HepG2 (cell line): ENCODE data around the gene P3R3URF. TPM values are rescaled to one million over a fixed set of nuclear protein-coding genes. Genes with fewer than 3 reads are reported as not detected.
A peak's percentile ranks its signal among the peaks of the same experiment; 100 is the strongest.

ENCODE experiments used
- CEBPB ChIP-seq: IDR thresholded peaks from 2 replicates; pipeline ENCODE4 v1.6.1; 2011; ENCODE audit warnings: low read depth, low read length, improper control_type of control experiment, borderline replicate concordance
- CHCHD3 ChIP-seq: sonication (generic); formaldehyde crosslinking; IDR thresholded peaks from 2 replicates; pipeline ENCODE4 v1.8.0; 2022; ENCODE audit warnings: mild to moderate bottlenecking, missing genetic modification reagents, moderate library complexity
- FLYWCH1 ChIP-seq: sonication (generic); formaldehyde crosslinking; IDR thresholded peaks from 2 replicates; pipeline ENCODE4 v1.8.1; 2023; ENCODE audit warnings: mild to moderate bottlenecking, missing genetic modification reagents
- HNRNPUL1 ChIP-seq: fragments of 200-400 bp; formaldehyde crosslinking; IDR thresholded peaks from 2 replicates; pipeline ENCODE4 v1.6.1; 2017; ENCODE audit warnings: low read depth, mild to moderate bottlenecking, low read length, moderate library complexity
- IKZF1 ChIP-seq: fragments of 450-650 bp; IDR thresholded peaks from 2 replicates; pipeline ENCODE4 v1.7.1; 2016
- KAT2B ChIP-seq: fragments of 150-350 bp; IDR thresholded peaks from 2 replicates; pipeline ENCODE4 v1.6.1; 2014; ENCODE audit warnings: low read depth, low read length, borderline replicate concordance
- MAZ ChIP-seq, 2 experiments: sonication (generic) in 1 of 2; formaldehyde crosslinking in 1 of 2; IDR thresholded peaks; 2 replicates each; pipeline versions ENCODE4 v1.5.0 to v1.6.1; 2012 to 2020; ENCODE audit warnings: low read depth in 2 of 2, mild to moderate bottlenecking in 2 of 2, borderline replicate concordance in 1 of 2, improper control_type of control experiment in 1 of 2, low read length in 1 of 2, missing genetic modification reagents in 1 of 2, moderate library complexity in 1 of 2
- MIER3 ChIP-seq: IDR thresholded peaks from 2 replicates; pipeline ENCODE4 v1.6.1; 2016; ENCODE audit warnings: missing compliant biosample characterization, borderline replicate concordance
- NFE2L2 ChIP-seq: fragments of 150-350 bp; IDR thresholded peaks from 2 replicates; pipeline ENCODE4 v1.6.1; 2014; ENCODE audit warnings: low read length
- RAD51 ChIP-seq: fragments of 450-650 bp; IDR thresholded peaks from 2 replicates; pipeline ENCODE4 v1.6.1; 2016; ENCODE audit warnings: borderline replicate concordance
- SAFB2 ChIP-seq: sonication (generic); formaldehyde crosslinking; IDR thresholded peaks from 2 replicates; pipeline ENCODE4 v1.5.1; 2020; ENCODE audit warnings: missing genetic modification reagents, low read depth, mild to moderate bottlenecking, borderline replicate concordance
- SRF ChIP-seq: IDR thresholded peaks from 2 replicates; pipeline ENCODE4 v1.6.1; 2011; ENCODE audit warnings: mild to moderate bottlenecking, low read depth, low read length, moderate library complexity
- TEAD3 ChIP-seq: optimal IDR thresholded peaks from 2 replicates; pipeline ENCODE3; 2016; ENCODE audit warnings: borderline replicate concordance
- ZBTB38 ChIP-seq: sonication (generic); formaldehyde crosslinking; IDR thresholded peaks from 2 replicates; pipeline ENCODE4 v1.5.1; 2020; ENCODE audit warnings: mild to moderate bottlenecking, missing genetic modification reagents
- ZNF17 ChIP-seq: sonication (generic); formaldehyde crosslinking; IDR thresholded peaks from 2 replicates; pipeline ENCODE4 v1.5.0; 2020; ENCODE audit warnings: mild to moderate bottlenecking, missing genetic modification reagents
- ZNF24 ChIP-seq: fragments of 450-650 bp; IDR thresholded peaks from 2 replicates; pipeline ENCODE4 v1.6.1; 2017; ENCODE audit warnings: antibody characterized with exemption, mild to moderate bottlenecking
- ZSCAN30 ChIP-seq: sonication (generic); formaldehyde crosslinking; IDR thresholded peaks from 2 replicates; pipeline ENCODE4 v1.5.0; 2020; ENCODE audit warnings: mild to moderate bottlenecking, missing genetic modification reagents
- polyA plus RNA-seq, 8 experiments: library from polyadenylated mRNA; depleted of rRNA in 3 of 8; stranded (reverse) in 7 of 8; unstranded in 1 of 8; fragments of >200 nt; fragmentation: Illumina TruSeq in 4 of 8; extraction: Trizol in 4 of 8; gene quantifications; 2 replicates each; pipeline versions ENCODE4 v1.2.1 to v1.2.3, GENCODE V29; 2011 to 2016; ENCODE audit warnings: low read depth in 4 of 8, missing spikeins in 1 of 8, mixed read lengths in 1 of 8; ENCODE audit not compliant: insufficient read depth in 1 of 8
- total RNA-seq, 5 experiments: library from RNA; depleted of rRNA; stranded (reverse); fragments of >200 nt; fragmentation: Illumina TruSeq; extraction: Trizol; gene quantifications; 2 replicates each; pipeline ENCODE4 v1.2.3, GENCODE V29; 2016; ENCODE audit warnings: low read depth in 1 of 5
- TF ChIP-seq, protein P1 (sequence below): sonication (generic); formaldehyde crosslinking; IDR thresholded peaks from 2 replicates; pipeline ENCODE4 v1.4.0; 2020; ENCODE audit warnings: mild to moderate bottlenecking, missing genetic modification reagents, borderline replicate concordance
- TF ChIP-seq, protein P2 (sequence below): sonication (generic); formaldehyde crosslinking; IDR thresholded peaks from 2 replicates; pipeline ENCODE4 v1.4.0; 2020; ENCODE audit warnings: missing genetic modification reagents
- TF ChIP-seq, protein P3 (sequence below): conservative IDR thresholded peaks from 2 replicates; pipeline ENCODE4 v1.6.1; 2018; ENCODE audit warnings: missing genetic modification reagents
- TF ChIP-seq, protein P4 (sequence below): sonication (generic); formaldehyde crosslinking; IDR thresholded peaks from 2 replicates; pipeline ENCODE4 v1.8.1; 2023; ENCODE audit warnings: missing genetic modification reagents, mild to moderate bottlenecking, borderline replicate concordance

The P3R3URF gene
- total and polyA plus RNA-seq, 2 of the 13 experiments (the other 11 are each of a cell fraction or from before 2014, with no cell fraction given) = not detected

DNA sequence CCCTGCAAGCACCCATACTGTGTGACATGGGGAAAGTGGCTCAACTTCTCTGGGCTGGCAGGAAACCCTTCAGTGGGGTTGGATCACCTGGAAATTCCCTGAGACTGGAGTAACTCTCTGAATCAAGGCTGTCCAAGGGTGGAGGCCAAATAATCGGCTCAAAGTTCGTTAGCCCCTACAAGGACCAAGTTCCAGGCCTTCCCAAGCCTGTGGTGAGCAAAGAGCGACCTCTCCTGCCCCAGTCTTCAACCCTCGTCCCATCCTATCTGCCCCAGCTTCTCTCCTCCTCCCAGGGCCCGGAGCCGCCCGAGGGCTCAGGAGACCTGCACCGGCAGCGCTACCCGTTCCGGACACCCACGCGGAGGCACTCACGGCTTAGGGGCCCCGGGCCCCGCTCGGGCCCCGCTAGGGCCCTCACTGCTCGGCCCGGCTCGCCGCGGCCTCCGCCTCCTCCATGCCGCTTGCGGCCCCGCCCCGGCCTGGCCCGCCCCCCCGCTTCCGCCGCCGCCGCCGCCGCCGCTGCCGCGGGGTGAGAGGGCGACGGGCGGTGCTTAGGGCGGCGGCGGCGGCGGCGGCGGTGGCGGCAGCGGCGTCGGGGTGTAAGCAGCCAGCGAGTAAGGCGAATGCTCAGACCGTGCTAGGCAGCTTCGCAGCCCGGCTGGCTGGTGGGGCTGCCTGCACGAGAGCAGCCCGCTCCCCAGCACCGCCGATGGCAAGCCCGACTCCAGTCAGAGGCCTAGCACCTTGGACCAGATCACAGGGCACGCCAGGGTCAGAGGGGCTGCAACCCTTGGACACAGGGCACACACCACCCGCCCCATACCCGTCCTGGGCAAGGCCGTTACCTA lies 21.9 kb upstream of the P3R3URF start, which contains the start of gene POMGNT1 (continued):
- TF ChIP-seq, protein P1, sequence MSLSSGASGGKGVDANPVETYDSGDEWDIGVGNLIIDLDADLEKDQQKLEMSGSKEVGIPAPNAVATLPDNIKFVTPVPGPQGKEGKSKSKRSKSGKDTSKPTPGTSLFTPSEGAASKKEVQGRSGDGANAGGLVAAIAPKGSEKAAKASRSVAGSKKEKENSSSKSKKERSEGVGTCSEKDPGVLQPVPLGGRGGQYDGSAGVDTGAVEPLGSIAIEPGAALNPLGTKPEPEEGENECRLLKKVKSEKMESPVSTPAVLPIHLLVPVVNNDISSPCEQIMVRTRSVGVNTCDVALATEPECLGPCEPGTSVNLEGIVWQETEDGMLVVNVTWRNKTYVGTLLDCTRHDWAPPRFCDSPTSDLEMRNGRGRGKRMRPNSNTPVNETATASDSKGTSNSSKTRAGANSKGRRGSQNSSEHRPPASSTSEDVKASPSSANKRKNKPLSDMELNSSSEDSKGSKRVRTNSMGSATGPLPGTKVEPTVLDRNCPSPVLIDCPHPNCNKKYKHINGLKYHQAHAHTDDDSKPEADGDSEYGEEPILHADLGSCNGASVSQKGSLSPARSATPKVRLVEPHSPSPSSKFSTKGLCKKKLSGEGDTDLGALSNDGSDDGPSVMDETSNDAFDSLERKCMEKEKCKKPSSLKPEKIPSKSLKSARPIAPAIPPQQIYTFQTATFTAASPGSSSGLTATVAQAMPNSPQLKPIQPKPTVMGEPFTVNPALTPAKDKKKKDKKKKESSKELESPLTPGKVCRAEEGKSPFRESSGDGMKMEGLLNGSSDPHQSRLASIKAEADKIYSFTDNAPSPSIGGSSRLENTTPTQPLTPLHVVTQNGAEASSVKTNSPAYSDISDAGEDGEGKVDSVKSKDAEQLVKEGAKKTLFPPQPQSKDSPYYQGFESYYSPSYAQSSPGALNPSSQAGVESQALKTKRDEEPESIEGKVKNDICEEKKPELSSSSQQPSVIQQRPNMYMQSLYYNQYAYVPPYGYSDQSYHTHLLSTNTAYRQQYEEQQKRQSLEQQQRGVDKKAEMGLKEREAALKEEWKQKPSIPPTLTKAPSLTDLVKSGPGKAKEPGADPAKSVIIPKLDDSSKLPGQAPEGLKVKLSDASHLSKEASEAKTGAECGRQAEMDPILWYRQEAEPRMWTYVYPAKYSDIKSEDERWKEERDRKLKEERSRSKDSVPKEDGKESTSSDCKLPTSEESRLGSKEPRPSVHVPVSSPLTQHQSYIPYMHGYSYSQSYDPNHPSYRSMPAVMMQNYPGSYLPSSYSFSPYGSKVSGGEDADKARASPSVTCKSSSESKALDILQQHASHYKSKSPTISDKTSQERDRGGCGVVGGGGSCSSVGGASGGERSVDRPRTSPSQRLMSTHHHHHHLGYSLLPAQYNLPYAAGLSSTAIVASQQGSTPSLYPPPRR (CRISPR knock-in tag) = 0 out of 2 replicates have a peak, but pooled peaks have one; percentile 13
- no peak for TF ChIP-seq ZBTB38 (CRISPR knock-in tag)
- TF ChIP-seq, protein P2, sequence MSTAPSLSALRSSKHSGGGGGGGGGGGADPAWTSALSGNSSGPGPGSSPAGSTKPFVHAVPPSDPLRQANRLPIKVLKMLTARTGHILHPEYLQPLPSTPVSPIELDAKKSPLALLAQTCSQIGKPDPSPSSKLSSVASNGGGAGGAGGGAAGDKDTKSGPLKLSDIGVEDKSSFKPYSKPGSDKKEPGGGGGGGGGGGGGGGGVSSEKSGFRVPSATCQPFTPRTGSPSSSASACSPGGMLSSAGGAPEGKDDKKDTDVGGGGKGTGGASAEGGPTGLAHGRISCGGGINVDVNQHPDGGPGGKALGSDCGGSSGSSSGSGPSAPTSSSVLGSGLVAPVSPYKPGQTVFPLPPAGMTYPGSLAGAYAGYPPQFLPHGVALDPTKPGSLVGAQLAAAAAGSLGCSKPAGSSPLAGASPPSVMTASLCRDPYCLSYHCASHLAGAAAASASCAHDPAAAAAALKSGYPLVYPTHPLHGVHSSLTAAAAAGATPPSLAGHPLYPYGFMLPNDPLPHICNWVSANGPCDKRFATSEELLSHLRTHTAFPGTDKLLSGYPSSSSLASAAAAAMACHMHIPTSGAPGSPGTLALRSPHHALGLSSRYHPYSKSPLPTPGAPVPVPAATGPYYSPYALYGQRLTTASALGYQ (CRISPR knock-in tag) = no peak
- TF ChIP-seq MAZ (IDR thresholded peaks at IDR 0.05; ENCODE audit: borderline replicate concordance, low read depth, low read length) = no peak
- TF ChIP-seq MAZ (CRISPR knock-in tag; IDR thresholded peaks at IDR 0.05; ENCODE audit: low read depth) = 0 out of 2 replicates have a peak, but pooled peaks have one; percentile 23
- TF ChIP-seq CHCHD3 (CRISPR knock-in tag) = no peak
- no peak for TF ChIP-seq SRF
- no peak for TF ChIP-seq CEBPB
- TF ChIP-seq NFE2L2 = no peak
- no peak for TF ChIP-seq HNRNPUL1
- TF ChIP-seq, protein P3, sequence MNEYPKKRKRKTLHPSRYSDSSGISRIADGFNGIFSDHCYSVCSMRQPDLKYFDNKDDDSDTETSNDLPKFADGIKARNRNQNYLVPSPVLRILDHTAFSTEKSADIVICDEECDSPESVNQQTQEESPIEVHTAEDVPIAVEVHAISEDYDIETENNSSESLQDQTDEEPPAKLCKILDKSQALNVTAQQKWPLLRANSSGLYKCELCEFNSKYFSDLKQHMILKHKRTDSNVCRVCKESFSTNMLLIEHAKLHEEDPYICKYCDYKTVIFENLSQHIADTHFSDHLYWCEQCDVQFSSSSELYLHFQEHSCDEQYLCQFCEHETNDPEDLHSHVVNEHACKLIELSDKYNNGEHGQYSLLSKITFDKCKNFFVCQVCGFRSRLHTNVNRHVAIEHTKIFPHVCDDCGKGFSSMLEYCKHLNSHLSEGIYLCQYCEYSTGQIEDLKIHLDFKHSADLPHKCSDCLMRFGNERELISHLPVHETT = no peak
- TF ChIP-seq ZNF24 = no peak
- TF ChIP-seq SAFB2 (CRISPR knock-in tag) = no peak
- TF ChIP-seq RAD51 = no peak
- TF ChIP-seq, protein P4, sequence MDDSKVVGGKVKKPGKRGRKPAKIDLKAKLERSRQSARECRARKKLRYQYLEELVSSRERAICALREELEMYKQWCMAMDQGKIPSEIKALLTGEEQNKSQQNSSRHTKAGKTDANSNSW (CRISPR knock-in tag) = peak; percentile 26; the same call in 1 of the 2 replicates
- TF ChIP-seq KAT2B = no peak
- TF ChIP-seq ZNF17 (CRISPR knock-in tag) = no peak
- TF ChIP-seq IKZF1 = no peak
- TF ChIP-seq FLYWCH1 (CRISPR knock-in tag) = no peak
- no peak for TF ChIP-seq ZSCAN30 (CRISPR knock-in tag)
- no peak for TF ChIP-seq TEAD3
- peak; percentile 38; the same call in 1 of the 2 replicates for TF ChIP-seq MIER3 (CRISPR knock-in tag)
